AG08395 (cell line): Measurements from ENCODE around the gene MAP1S.
"Not testable (repeated sequence)": the region's sequence is repeated elsewhere in the genome, so short reads cannot be mapped to it uniquely, and the experiment has no call there.

Experiments used
- DNase-seq: peaks from one replicate; pipeline ENCODE4 v3.0.0; 2012; ENCODE audit warnings: mixed read lengths, low spot score

The MAP1S gene

DNA sequence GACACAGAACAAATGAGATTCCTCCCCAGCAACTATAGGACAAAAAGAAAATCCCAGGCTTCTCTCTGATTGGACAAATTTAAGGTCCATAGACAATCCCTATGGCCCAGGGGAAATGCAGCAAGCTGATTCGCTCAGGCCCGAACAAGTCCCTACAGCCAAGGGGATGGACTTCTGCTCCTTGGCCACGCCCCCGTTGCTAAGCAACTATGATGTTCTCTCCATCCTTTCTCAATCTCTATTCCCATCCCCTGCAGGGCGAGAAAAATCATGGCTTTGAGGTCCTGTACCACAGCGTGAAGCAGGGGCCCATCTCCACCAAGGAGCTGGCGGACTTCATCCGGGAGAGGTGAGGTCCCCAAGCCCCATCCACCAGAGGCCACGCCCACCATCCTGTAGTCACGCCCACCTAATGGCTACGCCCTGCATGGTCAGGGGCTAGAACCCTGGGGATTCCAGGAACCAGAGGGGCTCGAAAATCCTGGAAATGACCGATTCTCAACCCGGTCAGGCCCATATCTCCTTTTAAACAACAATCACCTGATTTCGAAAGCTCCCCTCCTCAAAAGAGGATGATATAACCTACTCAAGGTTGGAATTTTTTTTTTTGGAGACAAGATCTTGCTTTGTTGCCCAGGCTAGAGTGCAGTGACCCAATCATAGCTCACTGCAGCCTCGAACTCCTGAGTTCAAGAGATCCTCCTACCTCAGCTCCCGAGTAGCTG lies 43.4 kb downstream of the MAP1S start:
- DNase-seq, result peak; percentile 43

DNA sequence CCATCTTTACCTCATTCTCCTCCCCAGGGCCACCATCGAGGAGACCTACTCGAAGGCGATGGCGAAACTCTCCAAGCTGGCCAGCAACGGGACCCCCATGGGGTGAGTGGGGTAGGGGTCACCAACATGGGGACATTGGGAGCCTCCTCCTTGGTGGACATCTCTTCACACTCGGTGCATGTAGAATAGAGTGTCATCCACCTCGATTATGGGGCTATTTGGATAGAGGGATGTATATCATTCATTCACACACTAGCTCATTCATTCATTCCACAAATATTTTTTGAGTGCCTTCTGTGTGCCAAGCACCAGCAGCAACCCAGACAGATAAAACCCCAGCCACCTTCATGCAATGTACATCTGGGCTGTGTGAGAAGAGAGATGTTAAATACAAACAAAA lies 45.1 kb downstream of the MAP1S start:
- DNase-seq, result no peak

- no peak for DNase-seq
These were observed 45.9 kb downstream of the MAP1S start for GRCh38 chr19:17765069-17765618.

DNA sequence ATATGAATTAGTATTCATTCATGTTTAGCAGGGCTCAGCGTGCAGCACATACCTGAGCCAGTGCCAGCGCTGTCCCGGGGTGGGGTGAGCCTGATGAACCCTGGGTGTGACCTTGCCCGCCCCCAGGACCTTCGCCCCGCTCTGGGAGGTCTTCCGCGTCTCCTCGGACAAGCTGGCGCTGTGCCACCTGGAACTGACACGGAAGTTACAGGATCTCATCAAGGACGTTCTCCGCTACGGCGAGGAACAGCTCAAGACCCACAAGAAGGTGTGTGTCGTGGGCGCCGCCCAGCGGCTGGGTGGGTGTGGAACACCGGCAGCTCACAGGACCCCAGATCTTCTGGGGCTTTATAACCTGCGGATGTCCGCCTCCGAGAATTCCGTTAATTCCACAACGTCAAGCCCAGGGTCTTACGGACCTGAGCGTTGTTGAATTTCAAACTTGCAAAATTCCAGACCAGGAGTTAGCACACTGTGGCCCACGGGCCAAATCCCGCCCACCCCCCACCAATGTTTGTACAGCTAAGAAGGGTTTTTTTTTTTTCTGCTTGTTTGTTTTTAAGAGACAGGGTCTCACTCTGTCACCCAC lies 47.4 kb downstream of the MAP1S start:
- peak; percentile 78 for DNase-seq

- no peak for DNase-seq
These were observed 48.3 kb downstream of the MAP1S start for GRCh38 chr19:17767559-17767958.

GRCh38 chr19:17770613-17771012 lies 51.3 kb downstream of the MAP1S start:
- no peak for DNase-seq

DNA sequence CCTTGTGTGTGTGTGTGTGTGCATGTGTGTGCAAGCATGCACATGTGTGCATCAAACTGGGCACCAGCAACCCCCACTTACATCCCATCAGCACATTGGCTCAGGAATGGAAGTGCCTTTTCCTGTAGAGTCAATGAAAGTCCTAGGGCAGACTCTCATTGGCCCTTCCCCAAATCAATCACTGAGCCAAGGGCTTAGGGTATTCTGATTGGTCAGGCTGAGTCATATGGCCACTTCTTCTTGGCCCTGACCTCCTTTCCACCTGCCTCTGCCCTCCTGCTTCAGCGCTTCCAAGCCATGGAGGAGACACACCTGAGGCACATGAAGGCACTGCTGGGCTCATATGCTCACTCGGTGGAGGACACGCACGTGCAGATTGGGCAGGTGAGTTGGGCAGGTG lies 52.9 kb downstream of the MAP1S start:
- DNase-seq, result no peak

DNA sequence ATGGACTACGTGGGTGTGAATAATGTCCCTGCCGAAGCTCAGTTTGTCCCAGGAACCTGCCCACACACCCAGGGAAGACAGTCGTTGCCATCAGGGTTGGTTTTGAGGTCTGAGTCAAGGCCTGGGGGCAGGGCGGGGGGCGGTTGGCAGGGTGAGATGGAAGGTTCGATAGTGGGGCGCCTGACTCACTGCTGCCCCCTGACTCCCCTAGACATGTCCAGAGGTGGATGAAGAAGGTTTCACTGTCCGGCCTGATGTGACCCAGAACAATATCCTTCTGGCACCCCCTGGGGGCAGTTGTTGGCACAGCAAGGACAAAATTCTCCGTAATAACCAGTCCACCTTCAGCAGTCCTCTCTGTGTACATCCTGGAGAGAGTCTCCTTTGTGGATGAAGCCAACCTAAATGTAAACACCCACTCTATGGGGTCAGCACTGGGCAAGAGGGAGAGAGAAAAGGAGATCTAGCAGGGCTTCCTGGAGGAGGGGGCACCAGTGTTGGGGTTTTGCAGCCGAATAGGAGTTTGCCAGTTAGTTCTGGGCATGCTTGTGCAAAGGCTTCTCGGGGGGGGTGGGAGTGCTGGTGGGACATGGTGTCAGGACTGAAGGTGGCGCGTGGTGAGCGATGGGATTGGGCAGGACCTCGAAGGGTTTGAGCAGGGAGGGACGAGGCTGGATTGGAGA lies 56.1 kb downstream of the MAP1S start:
- DNase-seq, result peak; percentile 38

- no peak for DNase-seq
These were observed 56.9 kb downstream of the MAP1S start for GRCh38 chr19:17775991-17776803.

- not testable (repeated sequence) for DNase-seq
These were observed 58.6 kb downstream of the MAP1S start for GRCh38 chr19:17777840-17778239.

- peak; percentile 61 for DNase-seq
These were observed 59.1 kb downstream of the MAP1S start for GRCh38 chr19:17778251-17778967.

GRCh38 chr19:17778968-17779929 lies 60.0 kb downstream of the MAP1S start:
- peak; percentile 40 for DNase-seq

DNA sequence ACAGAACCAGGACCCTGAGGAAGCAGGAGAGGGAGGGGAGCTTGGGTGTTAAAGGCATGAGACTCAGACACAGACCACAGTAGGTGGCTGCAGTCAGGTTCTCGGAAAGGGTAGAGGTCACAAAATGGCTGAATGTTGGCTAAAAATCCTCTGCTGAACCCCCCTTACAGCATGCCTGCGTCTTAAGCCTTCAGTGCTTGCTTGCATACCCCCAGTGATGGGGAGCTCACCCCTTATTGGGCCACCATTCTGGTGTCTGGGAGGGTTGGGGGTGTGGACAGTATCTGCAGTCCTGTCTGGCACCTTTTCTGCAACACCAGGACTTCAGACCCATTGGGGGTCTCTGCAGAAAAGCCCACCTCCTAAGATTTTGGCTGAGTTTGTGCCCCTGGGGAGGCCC lies 61.5 kb downstream of the MAP1S start:
- no peak for DNase-seq

GRCh38 chr19:17783721-17784120 lies 64.4 kb downstream of the MAP1S start:
- DNase-seq, result not testable (repeated sequence)
